DMS53 (cell line): Measurements from ENCODE around the gene GADD45A.
A peak's percentile ranks its signal among the peaks of the same experiment; 100 is the strongest.
"Not testable (repeated sequence)": the region's sequence is repeated elsewhere in the genome, so short reads cannot be mapped to it uniquely, and the experiment has no call there.

Source experiments
- DNase-seq: peaks from one replicate; lab custom pipeline; 2025; lab: John Stamatoyannopoulos, UW

GADD45A gene

GRCh38 chr1:67685067-67685557 lies at the start of gene GADD45A:
TSS of gene GADD45A (plus strand) at chr1:67685201. CDS start at chr1:67685495, 294 bp downstream.
- DNase-seq: peak; percentile 100

DNA sequence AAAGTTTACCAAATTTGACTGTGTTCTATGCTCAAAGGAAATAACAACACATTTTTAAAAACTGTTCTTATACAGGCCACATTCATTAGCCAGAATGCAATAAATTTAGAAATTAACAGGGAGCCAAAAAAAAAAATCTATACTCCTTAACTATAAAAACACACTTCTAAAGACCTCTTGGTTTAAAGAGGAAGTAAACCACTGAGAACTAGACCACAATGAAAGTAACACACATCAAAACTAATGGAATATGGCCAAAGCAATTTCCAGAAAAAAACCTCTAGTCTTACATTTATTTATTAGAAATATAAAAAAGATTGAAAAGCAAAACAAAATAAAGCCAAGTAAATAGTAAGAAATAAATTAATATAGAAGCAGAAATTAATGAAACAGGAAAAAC lies 48.9 kb upstream of the GADD45A start:
- no peak for DNase-seq

DNA sequence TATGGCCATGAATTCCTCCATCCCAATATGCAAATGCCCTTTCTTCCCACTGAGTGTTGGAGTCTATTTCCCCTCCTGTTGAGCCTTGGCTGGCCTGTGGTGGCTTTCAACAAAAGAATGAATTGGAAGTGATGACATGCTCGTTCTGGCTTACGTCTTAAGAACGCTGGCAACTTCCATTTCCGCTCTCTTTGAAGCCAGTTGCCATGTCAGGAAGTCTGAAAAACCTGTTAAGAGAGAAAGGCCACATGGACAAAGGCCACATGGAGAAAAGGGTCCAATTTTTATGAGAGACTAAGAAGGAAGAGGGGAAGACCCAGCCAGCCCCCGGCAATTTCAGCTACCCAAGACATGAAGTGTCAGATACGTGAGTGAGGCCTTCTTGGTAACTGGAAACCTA lies 45.6 kb upstream of the GADD45A start:
- no peak for DNase-seq

GRCh38 chr1:67642629-67643028 lies 42.4 kb upstream of the GADD45A start:
- DNase-seq: no peak

- DNase-seq: no peak
Observed at GRCh38 chr1:67644566-67644965, 40.4 kb upstream of the GADD45A start.

GRCh38 chr1:67645495-67646144 lies 39.4 kb upstream of the GADD45A start:
- DNase-seq: peak; percentile 86

- peak; percentile 78 for DNase-seq
Observed at GRCh38 chr1:67646145-67647035, 38.6 kb upstream of the GADD45A start.

- peak; percentile 85 for DNase-seq
Observed at GRCh38 chr1:67647036-67647798, 37.8 kb upstream of the GADD45A start.

DNA sequence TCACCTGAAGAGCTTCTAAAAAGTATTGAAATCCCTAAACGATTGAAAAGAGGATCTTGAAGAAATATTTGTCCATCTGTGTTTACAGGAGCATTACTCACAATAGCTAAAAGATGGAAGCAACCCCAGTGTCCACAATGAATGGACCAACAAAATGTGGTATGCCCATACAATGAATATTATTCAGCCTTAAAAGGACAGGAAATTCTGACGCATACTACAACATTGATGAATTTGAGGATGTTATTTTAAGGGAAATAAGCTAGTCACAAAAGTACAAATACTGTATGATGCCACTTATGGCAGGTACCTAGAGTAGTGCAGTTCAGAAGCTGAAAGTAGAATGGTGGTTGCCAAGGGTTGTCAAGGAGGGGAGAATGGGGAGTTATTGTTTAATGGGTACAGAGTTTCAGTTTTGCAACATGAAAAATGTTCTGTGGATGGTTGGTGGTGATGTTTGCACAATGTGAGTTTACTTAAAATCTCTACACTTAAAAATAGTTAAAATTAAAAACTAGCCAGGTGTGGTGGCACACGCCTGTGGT lies 37.1 kb upstream of the GADD45A start:
- peak; percentile 41 for DNase-seq

DNA sequence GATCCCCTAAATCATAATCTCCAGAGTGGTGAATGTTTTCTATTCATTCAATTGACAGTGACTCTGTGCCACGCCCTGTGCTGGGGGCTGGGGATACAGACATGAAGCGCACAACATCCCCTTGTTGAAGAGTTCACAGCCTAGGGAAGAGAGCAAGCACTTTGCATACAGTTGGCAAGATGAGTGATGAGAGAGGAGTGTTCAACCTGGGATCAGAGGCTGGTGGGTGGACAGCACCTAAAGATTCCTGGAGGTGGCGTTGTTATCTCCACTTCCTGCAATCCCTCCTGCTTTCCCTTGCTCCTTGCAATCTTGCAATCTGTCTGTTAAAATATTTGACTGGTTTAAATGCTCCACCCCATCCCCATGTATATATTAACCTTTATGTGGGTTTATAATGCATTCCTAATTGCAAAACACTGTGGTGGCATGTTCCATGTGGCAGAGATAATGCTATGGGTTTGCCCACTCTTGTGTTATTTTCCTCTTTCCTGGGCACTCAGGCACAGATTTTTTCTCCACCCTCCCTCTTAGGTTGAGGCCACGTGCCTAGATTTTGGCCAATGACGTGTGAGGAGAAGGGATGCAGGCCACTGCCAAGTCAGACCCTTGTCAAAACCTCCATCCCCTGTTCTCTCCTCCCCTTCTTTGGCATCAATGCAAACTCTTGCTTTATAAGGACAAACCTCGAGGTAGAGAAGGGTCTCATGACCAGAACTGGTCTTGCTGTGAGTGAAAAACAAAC lies 36.2 kb upstream of the GADD45A start:
- DNase-seq: peak; percentile 42

GRCh38 chr1:67650061-67650460 lies 34.9 kb upstream of the GADD45A start:
- DNase-seq: no peak

DNA sequence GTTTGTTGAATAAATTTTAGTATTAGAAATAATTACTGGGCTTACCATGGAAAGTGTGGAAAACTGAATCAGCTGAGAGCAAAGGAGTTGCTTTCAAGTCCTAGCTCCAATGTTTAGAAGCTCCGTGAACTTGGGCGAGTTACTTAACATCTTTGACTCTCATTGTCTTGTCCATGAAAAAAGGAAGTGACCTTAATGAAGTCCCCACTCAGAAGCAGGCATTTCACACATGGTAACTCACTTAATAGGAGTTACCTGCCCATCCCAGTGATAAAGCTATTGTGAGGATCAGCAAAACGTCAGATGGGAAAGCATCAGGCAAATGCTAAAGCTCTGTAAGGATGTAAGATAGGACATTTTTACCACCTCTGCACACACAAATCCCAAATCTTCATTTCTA lies 34.0 kb upstream of the GADD45A start:
- no peak for DNase-seq

DNA sequence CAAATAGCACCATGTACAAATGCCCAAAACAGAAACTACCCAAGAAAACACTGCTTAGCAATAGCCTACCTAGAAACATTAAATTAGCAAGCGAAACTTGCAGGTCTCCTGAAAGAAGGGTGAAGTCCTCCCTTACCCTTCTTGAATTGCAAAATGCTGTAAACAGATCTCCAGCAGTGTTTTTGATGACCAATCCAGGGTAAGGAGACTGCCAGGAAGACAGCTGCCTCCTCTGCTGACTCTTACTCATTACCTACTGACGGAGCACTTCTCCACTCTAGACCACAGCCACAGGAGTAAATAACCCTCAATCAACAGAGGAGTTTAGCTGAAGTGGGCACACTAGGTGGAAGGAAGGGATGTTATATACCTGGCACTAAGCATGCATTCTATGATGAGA lies 32.2 kb upstream of the GADD45A start:
- peak; percentile 94 for DNase-seq

- DNase-seq: no peak
Observed at GRCh38 chr1:67653304-67653703, 31.7 kb upstream of the GADD45A start.

- DNase-seq: no peak
Observed at GRCh38 chr1:67655581-67655980, 29.4 kb upstream of the GADD45A start.

- not testable (repeated sequence) for DNase-seq
Observed at GRCh38 chr1:67657152-67657551, 27.8 kb upstream of the GADD45A start.

GRCh38 chr1:67659229-67659628 lies 25.8 kb upstream of the GADD45A start:
- no peak for DNase-seq

GRCh38 chr1:67662884-67663283 lies 22.1 kb upstream of the GADD45A start:
- no peak for DNase-seq

DNA sequence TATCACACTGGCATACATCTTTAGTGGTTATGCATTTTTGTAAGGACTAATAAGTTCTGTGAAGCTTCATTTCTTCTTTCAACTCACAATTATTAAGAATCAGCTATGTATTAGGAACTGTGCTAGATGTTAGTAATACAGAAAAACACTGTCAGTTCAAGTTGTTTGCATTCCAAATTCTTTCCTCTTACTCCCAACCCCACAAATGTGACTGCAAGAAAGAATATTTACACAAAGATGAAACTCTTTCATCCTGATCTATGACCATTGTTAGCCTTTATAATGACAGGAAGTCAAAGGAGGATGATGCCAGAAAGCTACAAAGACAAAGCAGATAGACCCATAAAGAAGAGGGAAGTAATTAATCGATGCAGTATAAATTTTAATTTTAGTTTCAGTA lies 21.0 kb upstream of the GADD45A start:
- peak; percentile 85 for DNase-seq

GRCh38 chr1:67665307-67665706 lies 19.7 kb upstream of the GADD45A start:
- not testable (repeated sequence) for DNase-seq

- no peak for DNase-seq
Observed at GRCh38 chr1:67666636-67667035, 18.4 kb upstream of the GADD45A start.
